Measurements from ENCODE around the gene PAPPA2. TPM values are rescaled to one million over a fixed set of nuclear protein-coding genes. Genes with fewer than 3 reads are reported as not detected.
A peak's percentile ranks its signal among the peaks of the same experiment; 100 is the strongest.
"Not testable (repeated sequence)": the region's sequence is repeated elsewhere in the genome, so short reads cannot be mapped to it uniquely, and the experiment has no call there.

PAPPA2 gene
- total and polyA plus RNA-seq, 11 donors: 0.04 to 1.5 (median 0.38) TPM

DNA sequence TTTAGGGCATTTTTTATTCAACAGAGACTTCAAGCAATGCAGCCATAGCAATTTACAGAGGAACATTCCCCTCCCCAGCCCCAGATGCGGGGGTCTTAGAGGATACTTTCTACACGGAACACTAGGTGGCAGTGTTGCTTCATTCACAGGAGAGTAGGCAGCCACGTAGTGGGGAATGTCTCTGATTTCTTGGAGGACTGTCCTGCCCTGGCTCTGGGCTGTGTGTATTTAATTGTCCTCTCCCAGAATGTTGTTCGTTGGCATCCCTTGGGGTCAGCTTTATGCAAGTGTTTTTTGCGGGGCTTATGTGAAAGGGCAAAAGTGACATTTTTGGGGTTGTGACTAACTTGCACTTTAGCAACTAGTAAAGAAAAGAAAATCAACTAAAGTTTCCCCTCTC is 96.9 kb downstream of the PAPPA2 start:
- 0 to 4% (median 2%) methylated on average over 5 of the region's 5 CpGs for WGBS, 4 donors
- no peaks in the 10 kb centered on the region for H3K36me3 ChIP-seq
- no peak overlapping the region for H3K27ac ChIP-seq
- no peaks in the 10 kb centered on the region for H3K9me3 ChIP-seq
- no peak overlapping the region for H3K4me3 ChIP-seq
- ATAC-seq (peak; percentile 88 to 95 (median 90)), DNase-seq (peak in 4 of 5 donors; percentile 28 to 51 (median 44))
- peaks cover 0 to 10% (median 0%) of the 10 kb centered on the region in 12 donors for H3K4me1 ChIP-seq
- H3K27me3 ChIP-seq: peaks cover 0 to 16% (median 0%) of the 10 kb centered on the region in 9 donors
- TF ChIP-seq, protein P1, sequence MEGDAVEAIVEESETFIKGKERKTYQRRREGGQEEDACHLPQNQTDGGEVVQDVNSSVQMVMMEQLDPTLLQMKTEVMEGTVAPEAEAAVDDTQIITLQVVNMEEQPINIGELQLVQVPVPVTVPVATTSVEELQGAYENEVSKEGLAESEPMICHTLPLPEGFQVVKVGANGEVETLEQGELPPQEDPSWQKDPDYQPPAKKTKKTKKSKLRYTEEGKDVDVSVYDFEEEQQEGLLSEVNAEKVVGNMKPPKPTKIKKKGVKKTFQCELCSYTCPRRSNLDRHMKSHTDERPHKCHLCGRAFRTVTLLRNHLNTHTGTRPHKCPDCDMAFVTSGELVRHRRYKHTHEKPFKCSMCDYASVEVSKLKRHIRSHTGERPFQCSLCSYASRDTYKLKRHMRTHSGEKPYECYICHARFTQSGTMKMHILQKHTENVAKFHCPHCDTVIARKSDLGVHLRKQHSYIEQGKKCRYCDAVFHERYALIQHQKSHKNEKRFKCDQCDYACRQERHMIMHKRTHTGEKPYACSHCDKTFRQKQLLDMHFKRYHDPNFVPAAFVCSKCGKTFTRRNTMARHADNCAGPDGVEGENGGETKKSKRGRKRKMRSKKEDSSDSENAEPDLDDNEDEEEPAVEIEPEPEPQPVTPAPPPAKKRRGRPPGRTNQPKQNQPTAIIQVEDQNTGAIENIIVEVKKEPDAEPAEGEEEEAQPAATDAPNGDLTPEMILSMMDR (IDR thresholded peaks at IDR 0.05): peak; percentile 75 to 91 (median 84)
- TF ChIP-seq POLR2A (IDR thresholded peaks at IDR 0.05): no peak
- intact Hi-C loops (cut with DNase I): loop anchor here (1.0 to 10.0 kb wide), 15 partner anchors 95 to 322 kb away; no protein-coding TSS in a partner anchor

DNA sequence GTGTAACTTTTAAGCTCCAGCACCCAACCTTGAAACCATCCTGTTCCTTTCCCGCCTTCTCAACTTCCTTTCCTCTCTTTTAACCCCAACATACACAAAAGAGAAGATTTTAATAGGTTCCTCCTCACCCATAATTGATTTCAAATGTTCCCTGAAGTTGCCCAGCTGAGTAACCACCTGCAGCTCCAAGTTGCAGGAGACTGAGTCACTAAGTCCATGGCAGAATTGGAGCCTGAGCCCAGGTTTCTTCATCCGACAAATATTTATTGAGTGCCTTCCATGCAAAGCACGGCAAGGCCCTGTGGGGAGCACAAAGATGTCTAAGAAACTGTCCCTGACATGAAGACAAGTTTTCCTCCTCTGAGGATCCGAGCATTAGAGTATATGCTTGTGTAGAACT is 97.7 kb downstream of the PAPPA2 start:
- DNase-seq (no peak), ATAC-seq (no peak)
- 79 to 88% (median 87%) methylated on average over 4 of the region's 4 CpGs for WGBS, 4 donors
- no peaks in the 10 kb centered on the region for H3K9me3 ChIP-seq
- no peak overlapping the region for H3K27ac ChIP-seq
- TF ChIP-seq, protein P1 (IDR thresholded peaks at IDR 0.05): no peak
- no peak for TF ChIP-seq POLR2A (IDR thresholded peaks at IDR 0.05)
- intact Hi-C loops (cut with DNase I): loop anchor here (1.0 to 10.0 kb wide), 12 partner anchors 94 to 321 kb away; no protein-coding TSS in a partner anchor
- H3K4me1 ChIP-seq: peaks cover 0 to 10% (median under 1%) of the 10 kb centered on the region in 12 donors
- no peaks in the 10 kb centered on the region for H3K36me3 ChIP-seq
- H3K4me3 ChIP-seq: no peak overlapping the region
- H3K27me3 ChIP-seq: peaks cover 0 to 10% (median 0%) of the 10 kb centered on the region in 9 donors

DNA sequence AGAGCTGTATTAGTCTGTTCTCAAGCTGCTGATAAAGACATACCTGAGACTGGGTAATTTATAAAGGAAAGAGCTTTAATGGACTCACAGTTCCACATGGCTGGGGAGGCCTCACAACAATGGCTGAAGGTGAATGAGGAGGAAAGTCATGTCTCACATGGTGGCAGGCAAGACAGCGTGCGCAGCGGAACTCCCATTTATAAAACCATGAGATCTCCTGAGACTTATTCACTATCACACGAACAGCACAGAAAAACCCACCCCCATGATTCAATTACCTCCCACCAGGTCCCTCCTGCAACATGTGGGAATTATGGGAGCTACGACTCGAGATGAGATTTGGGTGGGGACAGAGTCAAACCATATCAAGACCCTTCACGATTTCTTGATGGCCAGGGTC is 98.8 kb downstream of the PAPPA2 start:
- not testable (repeated sequence) for H3K27ac ChIP-seq, DNase-seq, H3K9me3 ChIP-seq, H3K27me3 ChIP-seq, H3K4me3 ChIP-seq, H3K36me3 ChIP-seq, ATAC-seq
- intact Hi-C loops (cut with DNase I): loop anchor here (2.0 to 10.0 kb wide), 10 partner anchors 93 to 319 kb away; no protein-coding TSS in a partner anchor
- peaks cover 0 to 19% (median 9%) of the 10 kb centered on the region in 12 donors for H3K4me1 ChIP-seq
- WGBS, 4 donors: 91 to 93% (median 92%) methylated on average over 7 of the region's 7 CpGs

DNA sequence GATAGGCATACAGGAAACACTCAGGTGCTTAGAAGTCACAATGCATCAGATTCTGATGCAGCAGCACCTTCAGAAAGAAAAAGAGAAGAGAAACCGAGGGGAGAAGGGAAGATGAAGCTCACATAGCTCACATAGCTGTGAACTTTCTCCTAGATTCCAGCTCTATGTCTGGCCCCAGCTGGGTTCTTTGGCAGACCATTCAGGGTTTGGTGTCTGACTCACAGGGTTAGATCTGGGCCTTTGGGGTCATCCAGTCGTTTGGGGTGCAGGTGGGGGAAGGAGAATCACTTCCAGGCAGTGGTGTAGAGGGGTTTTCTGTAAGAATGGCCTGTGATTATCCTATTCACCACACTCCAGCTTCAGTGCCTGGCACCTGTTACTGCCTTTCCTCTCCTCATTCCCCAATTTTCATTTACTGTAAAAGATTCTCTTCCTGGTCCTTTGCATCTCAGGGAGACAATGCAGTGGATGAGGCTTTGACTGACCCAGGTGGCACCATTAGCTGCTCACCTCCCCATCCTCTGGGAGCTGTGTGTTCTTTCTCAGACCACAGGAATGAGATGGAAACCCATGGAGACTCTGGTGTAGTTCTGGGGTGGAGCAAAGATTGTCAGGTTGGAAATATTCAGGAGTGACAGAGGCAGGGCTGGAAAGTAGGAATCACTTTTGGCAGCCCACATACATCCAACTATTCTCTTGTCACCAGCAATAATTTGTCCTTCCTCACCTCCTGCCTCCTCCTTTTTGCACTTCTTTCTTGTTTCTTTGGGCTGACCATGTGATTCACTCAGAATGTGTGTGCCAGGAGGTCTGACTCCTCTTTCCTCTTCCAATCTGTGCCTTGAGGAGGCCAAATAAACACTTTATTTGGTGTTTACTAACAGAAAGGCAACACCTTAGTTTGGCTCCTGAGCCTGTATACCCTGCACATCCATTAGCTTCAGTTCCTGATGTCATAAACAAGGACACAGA is 103.3 kb downstream of the PAPPA2 start:
- peak; percentile 51 to 84 (median 68) for ATAC-seq
- no peak overlapping the region for H3K4me3 ChIP-seq
- intact Hi-C loops (cut with DNase I): loop anchor here in 6 of 10 donors (10.0 kb wide), 1 partner anchor 89 kb away; no protein-coding TSS in a partner anchor
- 8 to 24% (median 13%) methylated on average over 2 of the region's 2 CpGs for WGBS, 4 donors
- DNase-seq: peak in 3 of 5 donors; percentile 21 to 51 (median 46)
- TF ChIP-seq POLR2A (IDR thresholded peaks at IDR 0.05): no peak
- TF ChIP-seq, protein P1 (IDR thresholded peaks at IDR 0.05): no peak
- no peaks in the 10 kb centered on the region for H3K9me3 ChIP-seq
- peak overlapping the region in 3 of 12 donors; percentile 24 to 59 (median 34) for H3K27ac ChIP-seq
- H3K4me1 ChIP-seq: peaks cover 0 to 14% (median 8%) of the 10 kb centered on the region in 12 donors
- H3K36me3 ChIP-seq: no peaks in the 10 kb centered on the region
- no peaks in the 10 kb centered on the region for H3K27me3 ChIP-seq
